ENCODE results near the gene SLC27A2. TPM values are rescaled to one million over a fixed set of nuclear protein-coding genes. Genes with fewer than 3 reads are reported as not detected.

Gene SLC27A2
- total RNA-seq, 2 donors from 2014 or later: 72.6 to 77.6 TPM

- Mint-ChIP-seq H3K9me3 (no peaks in the 10 kb centered on the region), H3K4me3 (no peak overlapping the region), H3K36me3 (peaks cover 18% of the 10 kb centered on the region), H3K27me3 (no peaks in the 10 kb centered on the region), H3K4me1 (ENCODE audit: low read depth in 2 of 2) (no peaks in the 10 kb centered on the region), H3K27ac (peak overlapping the region in 1 of 2 donors; percentile 2)
- DNase-seq (ENCODE audit: low spot score) (no peak), ATAC-seq (no peak)
Observed at GRCh38 chr15:50222181-50222580, 40.2 kb downstream of the SLC27A2 start.

DNA sequence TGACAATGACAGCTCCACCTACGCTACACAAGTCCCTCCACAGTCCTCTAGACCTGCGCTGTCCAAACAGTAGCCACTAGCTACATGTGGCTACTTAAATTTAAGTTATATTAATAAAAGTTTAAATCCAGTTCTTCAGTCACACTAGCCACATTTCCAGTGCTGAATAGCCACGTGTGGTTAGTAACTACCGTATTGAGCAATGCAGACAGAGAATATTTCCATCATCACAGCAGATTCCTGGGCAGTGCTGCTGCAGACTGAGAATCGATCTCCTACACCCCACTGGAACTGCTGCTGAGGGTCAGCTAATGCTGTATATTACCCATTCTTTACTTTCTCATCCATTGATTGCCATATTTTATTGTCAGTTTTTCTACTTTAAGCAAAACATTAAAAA lies 42.6 kb downstream of the SLC27A2 start:
- Mint-ChIP-seq H3K36me3 (peaks cover 20% of the 10 kb centered on the region), H3K9me3 (no peaks in the 10 kb centered on the region), H3K27me3 (no peaks in the 10 kb centered on the region), H3K27ac (no peak overlapping the region), H3K4me1 (ENCODE audit: low read depth in 2 of 2) (no peaks in the 10 kb centered on the region), H3K4me3 (no peak overlapping the region)
- ATAC-seq: no peak
- no peak for DNase-seq (ENCODE audit: low spot score)

- no peaks in the 10 kb centered on the region for H3K27me3 Mint-ChIP-seq
- H3K27ac Mint-ChIP-seq: no peak overlapping the region
- ATAC-seq (no peak), DNase-seq (ENCODE audit: low spot score) (no peak)
- no peaks in the 10 kb centered on the region for H3K9me3 Mint-ChIP-seq
- no peaks in the 10 kb centered on the region for H3K4me1 Mint-ChIP-seq (ENCODE audit: low read depth in 2 of 2)
- no peak overlapping the region for H3K4me3 Mint-ChIP-seq
- H3K36me3 Mint-ChIP-seq: peaks cover 20% of the 10 kb centered on the region
Observed at GRCh38 chr15:50225057-50225456, 43.1 kb downstream of the SLC27A2 start.

DNA sequence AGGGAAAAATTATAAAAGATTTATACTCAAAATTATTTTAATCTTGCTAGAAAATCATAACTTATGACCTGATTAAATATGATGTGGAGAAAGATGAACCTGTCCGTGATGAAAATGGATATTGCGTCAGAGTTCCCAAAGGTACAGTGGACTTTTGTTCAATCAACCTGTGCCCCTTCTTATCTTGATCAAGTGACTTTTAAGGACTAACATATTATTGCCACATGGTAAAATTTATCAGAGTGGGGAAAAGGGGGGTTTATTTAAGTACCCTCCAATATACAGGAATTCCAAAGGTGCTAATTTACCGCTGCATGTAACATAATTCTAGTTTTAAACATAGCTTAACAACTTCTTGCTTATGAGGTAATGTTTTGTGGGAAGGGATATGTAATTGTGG lies 43.9 kb downstream of the SLC27A2 start:
- Mint-ChIP-seq H3K4me1 (ENCODE audit: low read depth in 2 of 2) (no peaks in the 10 kb centered on the region), H3K27me3 (no peaks in the 10 kb centered on the region), H3K36me3 (peaks cover 20% of the 10 kb centered on the region), H3K9me3 (no peaks in the 10 kb centered on the region), H3K27ac (no peak overlapping the region), H3K4me3 (no peak overlapping the region)
- DNase-seq (ENCODE audit: low spot score) (no peak), ATAC-seq (no peak)

DNA sequence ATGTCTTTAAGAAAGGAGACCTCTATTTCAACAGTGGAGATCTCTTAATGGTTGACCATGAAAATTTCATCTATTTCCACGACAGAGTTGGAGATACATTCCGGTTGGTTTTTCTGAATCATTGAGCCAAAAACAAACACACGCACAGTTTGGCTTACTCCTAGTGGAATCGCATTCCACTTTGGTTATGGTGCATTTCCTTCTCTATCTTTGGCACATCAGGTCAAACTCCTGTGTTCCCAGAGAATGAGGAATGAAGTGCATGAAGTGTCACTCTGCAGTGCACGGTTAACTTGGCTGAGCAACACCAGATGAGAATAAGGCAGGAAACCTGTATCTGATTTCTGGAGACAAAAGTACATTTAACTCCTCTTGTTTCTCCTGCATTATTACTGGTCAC lies 45.1 kb downstream of the SLC27A2 start:
- no peak overlapping the region for H3K4me3 Mint-ChIP-seq
- no peaks in the 10 kb centered on the region for H3K27me3 Mint-ChIP-seq
- no peaks in the 10 kb centered on the region for H3K4me1 Mint-ChIP-seq (ENCODE audit: low read depth in 2 of 2)
- ATAC-seq (no peak), DNase-seq (ENCODE audit: low spot score) (no peak)
- no peak overlapping the region for H3K27ac Mint-ChIP-seq
- H3K9me3 Mint-ChIP-seq: no peaks in the 10 kb centered on the region
- peaks cover 20% of the 10 kb centered on the region for H3K36me3 Mint-ChIP-seq

GRCh38 chr15:50228866-50229265 lies 46.9 kb downstream of the SLC27A2 start:
- Mint-ChIP-seq H3K9me3 (no peaks in the 10 kb centered on the region), H3K4me3 (no peak overlapping the region), H3K36me3 (peaks cover 6% of the 10 kb centered on the region), H3K27ac (no peak overlapping the region), H3K4me1 (ENCODE audit: low read depth in 2 of 2) (no peaks in the 10 kb centered on the region), H3K27me3 (no peaks in the 10 kb centered on the region)
- no peak for DNase-seq (ENCODE audit: low spot score)
- ATAC-seq: no peak

GRCh38 chr15:50229336-50229735 lies 47.3 kb downstream of the SLC27A2 start:
- Mint-ChIP-seq H3K36me3 (peaks cover 6% of the 10 kb centered on the region), H3K4me1 (ENCODE audit: low read depth in 2 of 2) (no peaks in the 10 kb centered on the region), H3K27me3 (no peaks in the 10 kb centered on the region), H3K9me3 (no peaks in the 10 kb centered on the region), H3K27ac (no peak overlapping the region), H3K4me3 (no peak overlapping the region)
- ATAC-seq (no peak), DNase-seq (ENCODE audit: low spot score) (no peak)

DNA sequence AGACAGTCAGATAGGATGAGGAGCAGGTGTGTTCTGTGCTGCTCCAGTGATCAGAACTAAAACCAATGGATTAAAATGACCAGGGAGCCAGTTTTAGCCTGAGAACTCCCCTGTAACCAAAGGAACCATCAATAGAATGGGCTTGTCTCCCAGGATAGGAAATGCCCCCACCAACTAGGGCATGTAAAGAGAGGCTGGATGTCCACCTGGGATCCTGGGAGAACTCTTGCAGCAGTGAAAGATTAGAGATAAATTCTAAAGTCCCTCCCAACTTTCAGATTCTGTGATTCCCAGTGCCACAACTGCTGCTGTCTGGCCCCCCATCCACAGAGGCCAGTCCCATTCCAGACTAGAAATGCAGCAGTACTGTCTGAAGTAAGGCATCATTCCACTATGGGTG lies 49.8 kb downstream of the SLC27A2 start:
- Mint-ChIP-seq H3K9me3 (no peaks in the 10 kb centered on the region), H3K27ac (no peak overlapping the region), H3K4me1 (ENCODE audit: low read depth in 2 of 2) (no peaks in the 10 kb centered on the region), H3K36me3 (peaks cover 6% of the 10 kb centered on the region), H3K27me3 (no peaks in the 10 kb centered on the region), H3K4me3 (no peak overlapping the region)
- DNase-seq (ENCODE audit: low spot score) (no peak), ATAC-seq (no peak)

DNA sequence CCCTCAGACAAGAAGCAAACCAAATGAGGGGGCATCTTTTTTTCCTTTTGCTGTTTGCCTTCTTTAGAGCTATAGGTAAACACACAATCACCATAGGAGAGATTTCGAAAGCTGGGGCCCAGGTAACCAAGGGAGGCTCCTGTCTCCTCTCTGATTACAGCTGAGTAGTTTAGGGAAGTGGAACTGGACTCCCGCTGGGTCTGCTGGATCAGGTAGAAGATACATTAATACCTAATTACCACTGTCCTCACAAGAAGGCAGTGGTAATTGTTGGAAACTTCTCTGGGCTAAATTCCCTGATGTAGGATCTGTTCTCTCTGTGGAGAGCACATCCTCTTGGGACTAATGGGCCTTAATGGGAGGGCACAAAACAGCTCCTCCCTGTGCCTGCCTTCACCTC lies 50.8 kb downstream of the SLC27A2 start:
- Mint-ChIP-seq H3K4me3 (no peak overlapping the region), H3K27ac (no peak overlapping the region), H3K27me3 (no peaks in the 10 kb centered on the region), H3K36me3 (peaks cover 6% of the 10 kb centered on the region), H3K4me1 (ENCODE audit: low read depth in 2 of 2) (no peaks in the 10 kb centered on the region), H3K9me3 (no peaks in the 10 kb centered on the region)
- no peak for DNase-seq (ENCODE audit: low spot score)
- ATAC-seq: no peak

DNA sequence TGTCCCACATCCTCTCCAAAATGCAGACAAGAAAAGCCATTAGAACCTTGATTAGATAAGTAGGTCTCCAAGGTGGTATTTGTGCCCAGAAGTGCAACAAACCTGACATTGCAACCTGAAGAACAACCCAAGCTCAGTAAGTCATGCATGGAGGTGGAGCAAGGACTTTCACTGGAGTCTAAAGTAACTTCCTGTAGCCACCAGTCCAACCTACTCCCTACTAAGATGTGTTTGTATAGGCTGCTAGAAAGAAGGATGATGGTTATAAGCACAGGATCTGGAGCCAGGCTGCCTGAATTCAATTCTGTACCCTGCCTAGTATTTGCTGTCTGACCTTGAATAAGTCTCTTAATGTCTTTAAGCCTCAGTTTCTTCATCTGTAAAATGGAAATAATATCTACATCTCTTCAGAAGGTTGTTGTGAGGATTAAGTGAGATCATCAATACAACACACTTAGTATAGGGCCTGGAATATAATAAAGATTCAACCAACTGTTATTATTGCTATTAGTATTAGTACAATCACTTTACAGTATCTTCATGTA lies 51.3 kb downstream of the SLC27A2 start:
- Mint-ChIP-seq H3K4me1 (ENCODE audit: low read depth in 2 of 2) (no peaks in the 10 kb centered on the region), H3K36me3 (peaks cover 6% of the 10 kb centered on the region), H3K9me3 (no peaks in the 10 kb centered on the region), H3K27ac (no peak overlapping the region), H3K27me3 (no peaks in the 10 kb centered on the region), H3K4me3 (no peak overlapping the region)
- ATAC-seq (no peak), DNase-seq (ENCODE audit: low spot score) (no peak)

GRCh38 chr15:50234764-50235163 lies 52.8 kb downstream of the SLC27A2 start:
- ATAC-seq: no peak
- no peaks in the 10 kb centered on the region for H3K9me3 Mint-ChIP-seq

GRCh38 chr15:50235794-50236193 lies 53.8 kb downstream of the SLC27A2 start:
- Mint-ChIP-seq H3K27ac (no peak overlapping the region), H3K9me3 (no peaks in the 10 kb centered on the region), H3K27me3 (no peaks in the 10 kb centered on the region), H3K4me3 (no peak overlapping the region), H3K36me3 (no peaks in the 10 kb centered on the region), H3K4me1 (ENCODE audit: low read depth in 2 of 2) (no peaks in the 10 kb centered on the region)
- DNase-seq (ENCODE audit: low spot score): no peak
- no peak for ATAC-seq

More at GRCh38 chr15:50234764-50235163, 52.8 kb downstream of the SLC27A2 start:
- Mint-ChIP-seq H3K27ac (no peak overlapping the region), H3K4me1 (ENCODE audit: low read depth in 2 of 2) (no peaks in the 10 kb centered on the region), H3K36me3 (no peaks in the 10 kb centered on the region), H3K4me3 (no peak overlapping the region), H3K27me3 (no peaks in the 10 kb centered on the region)
- DNase-seq (ENCODE audit: low spot score): no peak

GRCh38 chr15:50236433-50236832 lies 54.4 kb downstream of the SLC27A2 start:
- Mint-ChIP-seq H3K27ac (no peak overlapping the region), H3K36me3 (no peaks in the 10 kb centered on the region), H3K4me3 (no peak overlapping the region), H3K4me1 (ENCODE audit: low read depth in 2 of 2) (no peaks in the 10 kb centered on the region), H3K9me3 (no peaks in the 10 kb centered on the region), H3K27me3 (no peaks in the 10 kb centered on the region)
- no peak for ATAC-seq
- DNase-seq (ENCODE audit: low spot score): no peak

- Mint-ChIP-seq H3K27me3 (no peaks in the 10 kb centered on the region), H3K4me3 (no peak overlapping the region), H3K36me3 (no peaks in the 10 kb centered on the region), H3K9me3 (no peaks in the 10 kb centered on the region), H3K4me1 (ENCODE audit: low read depth in 2 of 2) (no peaks in the 10 kb centered on the region), H3K27ac (no peak overlapping the region)
- no peak for DNase-seq (ENCODE audit: low spot score)
- ATAC-seq: no peak
Observed at GRCh38 chr15:50238255-50238654, 56.3 kb downstream of the SLC27A2 start.

- Mint-ChIP-seq H3K27ac (no peak overlapping the region), H3K4me1 (ENCODE audit: low read depth in 2 of 2) (peaks cover 0 to 13% of the 10 kb centered on the region in 2 donors), H3K4me3 (no peak overlapping the region), H3K36me3 (no peaks in the 10 kb centered on the region), H3K27me3 (no peaks in the 10 kb centered on the region), H3K9me3 (no peaks in the 10 kb centered on the region)
- ATAC-seq: peak in 1 of 2 donors; percentile 49
- no peak for DNase-seq (ENCODE audit: low spot score)
Observed at GRCh38 chr15:50241684-50242450, 59.9 kb downstream of the SLC27A2 start.

Measured in natural killer cell treated with Interleukin-12 subunit alpha and Interleukin-12 subunit beta and Interleukin-15 and Interleukin-18, amount 100 ng/mL, for 72 hours (primary cell).